Measurements from ENCODE around the gene LIF. TPM values are rescaled to one million over a fixed set of nuclear protein-coding genes. Genes with fewer than 3 reads are reported as not detected.

The LIF gene
- total RNA-seq, 4 donors from 2014 or later, result 4.0 to 5.2 (median 4.4) TPM

DNA sequence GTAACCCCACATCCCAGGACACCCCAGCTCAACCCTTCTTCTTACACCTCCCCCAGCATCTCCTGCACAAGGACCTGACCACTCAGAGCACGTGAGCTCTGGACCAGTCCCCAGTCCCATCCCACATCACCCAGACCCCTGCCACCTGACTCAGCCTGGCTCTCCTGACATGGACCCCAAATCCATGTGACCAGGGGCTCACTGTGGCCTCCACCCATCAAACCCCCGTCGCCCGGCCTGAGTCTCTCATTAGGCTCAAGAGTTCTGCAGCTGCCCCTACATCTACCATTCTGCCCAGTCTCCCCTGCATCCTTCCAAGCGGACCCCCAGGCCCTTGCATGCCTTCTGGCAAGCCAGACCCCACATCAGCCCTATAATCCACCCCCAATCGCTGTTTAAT is 1.9 kb upstream of the LIF start:
- H3K9me3 ChIP-seq, result no peaks in the 10 kb centered on the region
- no peak overlapping the region for H3K4me3 ChIP-seq
- intact Hi-C loops (cut with DNase I; ENCODE audit: low total_unique reads) (no loop called here), in situ Hi-C loops (cut with MboI; ENCODE audit: low pct_ligation_motif_present in 1 of 4, low pct_unique_long_range_greater_than_20kb in 1 of 4, low sequenced_read_pairs in 3 of 4) (no loop called here)
- H3K4me1 ChIP-seq, result peaks cover 16 to 56% (median 50%) of the 10 kb centered on the region in 4 donors
- DNase-seq, result no peak
- H3K27ac ChIP-seq, result peak overlapping the region in 3 of 4 donors; percentile 84 to 86 (median 84)
- no peaks in the 10 kb centered on the region for H3K36me3 ChIP-seq
- TF ChIP-seq, protein P1, sequence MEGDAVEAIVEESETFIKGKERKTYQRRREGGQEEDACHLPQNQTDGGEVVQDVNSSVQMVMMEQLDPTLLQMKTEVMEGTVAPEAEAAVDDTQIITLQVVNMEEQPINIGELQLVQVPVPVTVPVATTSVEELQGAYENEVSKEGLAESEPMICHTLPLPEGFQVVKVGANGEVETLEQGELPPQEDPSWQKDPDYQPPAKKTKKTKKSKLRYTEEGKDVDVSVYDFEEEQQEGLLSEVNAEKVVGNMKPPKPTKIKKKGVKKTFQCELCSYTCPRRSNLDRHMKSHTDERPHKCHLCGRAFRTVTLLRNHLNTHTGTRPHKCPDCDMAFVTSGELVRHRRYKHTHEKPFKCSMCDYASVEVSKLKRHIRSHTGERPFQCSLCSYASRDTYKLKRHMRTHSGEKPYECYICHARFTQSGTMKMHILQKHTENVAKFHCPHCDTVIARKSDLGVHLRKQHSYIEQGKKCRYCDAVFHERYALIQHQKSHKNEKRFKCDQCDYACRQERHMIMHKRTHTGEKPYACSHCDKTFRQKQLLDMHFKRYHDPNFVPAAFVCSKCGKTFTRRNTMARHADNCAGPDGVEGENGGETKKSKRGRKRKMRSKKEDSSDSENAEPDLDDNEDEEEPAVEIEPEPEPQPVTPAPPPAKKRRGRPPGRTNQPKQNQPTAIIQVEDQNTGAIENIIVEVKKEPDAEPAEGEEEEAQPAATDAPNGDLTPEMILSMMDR (IDR thresholded peaks at IDR 0.05), result no peak
- TF ChIP-seq POLR2AphosphoS5 (IDR thresholded peaks at IDR 0.05) (no peak), EP300 (IDR thresholded peaks at IDR 0.05; ENCODE audit: low read depth) (no peak), POLR2A (IDR thresholded peaks at IDR 0.05) (no peak)
- 76% methylated on average over 6 of the region's 6 CpGs; no CpG with 5 or more reads in 1 of the 2 donors for WGBS, 2 donors (ENCODE audit: low coverage in 1 of 2)
- H3K27me3 ChIP-seq, result peaks cover 16% of the 10 kb centered on the region

- Histone ChIP-seq H3K27me3 (peaks cover 16% of the 10 kb centered on the region), H3K4me3 (no peak overlapping the region), H3K4me1 (peaks cover 11 to 50% (median 45%) of the 10 kb centered on the region in 4 donors), H3K36me3 (no peaks in the 10 kb centered on the region), H3K27ac (peak overlapping the region; percentile 75 to 86 (median 84)), H3K9me3 (no peaks in the 10 kb centered on the region)
- WGBS, 2 donors (ENCODE audit: low coverage in 1 of 2), result 61% methylated on average over 12 of the region's 12 CpGs; no CpG with 5 or more reads in 1 of the 2 donors
- in situ Hi-C loops (cut with MboI; ENCODE audit: low pct_ligation_motif_present in 1 of 4, low pct_unique_long_range_greater_than_20kb in 1 of 4, low sequenced_read_pairs in 3 of 4), result no loop called here
- TF ChIP-seq POLR2A (IDR thresholded peaks at IDR 0.05), result no peak
- TF ChIP-seq, protein P1 (IDR thresholded peaks at IDR 0.05), result no peak
- no peak for TF ChIP-seq POLR2AphosphoS5 (IDR thresholded peaks at IDR 0.05)
- TF ChIP-seq EP300 (IDR thresholded peaks at IDR 0.05; ENCODE audit: low read depth), result no peak
- no peak for DNase-seq
- intact Hi-C loops (cut with DNase I; ENCODE audit: low total_unique reads), result no loop called here
Measured at GRCh38 chr22:30247974-30248373, 1.4 kb upstream of the LIF start.

- 68% methylated on average over 11 of the region's 11 CpGs; no CpG with 5 or more reads in 1 of the 2 donors for WGBS, 2 donors (ENCODE audit: low coverage in 1 of 2)
- intact Hi-C loops (cut with DNase I; ENCODE audit: low total_unique reads) (no loop called here), in situ Hi-C loops (cut with MboI; ENCODE audit: low pct_ligation_motif_present in 1 of 4, low pct_unique_long_range_greater_than_20kb in 1 of 4, low sequenced_read_pairs in 3 of 4) (no loop called here)
- H3K4me1 ChIP-seq, result peaks cover 7 to 46% (median 41%) of the 10 kb centered on the region in 4 donors
- no peaks in the 10 kb centered on the region for H3K36me3 ChIP-seq
- H3K27ac ChIP-seq, result peak overlapping the region; percentile 75 to 86 (median 84)
- H3K4me3 ChIP-seq, result peak overlapping the region in 2 of 4 donors; percentile 43 to 62
- H3K9me3 ChIP-seq, result no peaks in the 10 kb centered on the region
- H3K27me3 ChIP-seq, result peaks cover 16% of the 10 kb centered on the region
- DNase-seq, result no peak
- TF ChIP-seq, protein P1 (IDR thresholded peaks at IDR 0.05), result no peak
- TF ChIP-seq POLR2A (IDR thresholded peaks at IDR 0.05), result no peak
- no peak for TF ChIP-seq POLR2AphosphoS5 (IDR thresholded peaks at IDR 0.05)
- no peak for TF ChIP-seq EP300 (IDR thresholded peaks at IDR 0.05; ENCODE audit: low read depth)
Measured at GRCh38 chr22:30247561-30247960, 1.0 kb upstream of the LIF start.

DNA sequence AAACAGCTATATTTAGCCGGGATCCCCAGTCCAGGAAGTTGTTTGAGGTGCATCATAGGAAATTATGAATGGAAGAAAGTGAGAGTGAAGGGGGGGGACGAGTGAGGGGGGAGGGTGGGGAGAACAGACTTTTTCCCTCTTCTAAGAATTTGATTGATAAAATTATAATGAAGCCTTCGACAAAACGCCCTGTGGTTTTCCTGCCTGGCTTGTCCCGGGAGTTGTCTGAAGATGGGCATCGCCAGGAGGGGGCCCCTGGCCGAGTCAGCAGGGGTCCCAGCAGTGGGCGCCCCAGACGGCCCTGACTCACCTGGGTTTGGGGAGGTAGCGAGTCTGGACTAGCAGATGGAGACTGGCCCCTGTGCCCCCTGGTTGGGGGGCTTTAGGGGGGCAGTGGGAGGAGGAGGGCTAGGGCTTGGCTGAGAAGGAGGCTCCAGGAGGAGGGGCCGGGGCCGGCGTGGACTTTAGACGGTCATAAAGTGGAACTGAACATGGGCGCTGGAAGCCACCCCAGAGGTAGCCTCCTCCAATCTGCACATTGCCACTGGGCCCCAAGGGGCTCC is 336 bp upstream of the LIF start:
- in situ Hi-C loops (cut with MboI; ENCODE audit: low pct_ligation_motif_present in 1 of 4, low pct_unique_long_range_greater_than_20kb in 1 of 4, low sequenced_read_pairs in 3 of 4), result no loop called here
- peaks cover 5 to 40% (median 36%) of the 10 kb centered on the region in 4 donors for H3K4me1 ChIP-seq
- H3K36me3 ChIP-seq, result no peaks in the 10 kb centered on the region

More for the DNA sequence above, 336 bp upstream of the LIF start:
- H3K27ac ChIP-seq, result peak overlapping the region; percentile 75 to 86 (median 84)
- 0 to 19% methylated on average over 3 to 15 of the region's 15 CpGs for WGBS, 2 donors (ENCODE audit: low coverage in 1 of 2)
- H3K9me3 ChIP-seq, result no peaks in the 10 kb centered on the region
- H3K27me3 ChIP-seq, result peaks cover 16% of the 10 kb centered on the region
- DNase-seq, result peak; percentile 85
- H3K4me3 ChIP-seq, result peak overlapping the region in 3 of 4 donors; percentile 43 to 62 (median 54)
- TF ChIP-seq POLR2AphosphoS5 (IDR thresholded peaks at IDR 0.05) (no peak), POLR2A (IDR thresholded peaks at IDR 0.05) (no peak)
- TF ChIP-seq, protein P1 (IDR thresholded peaks at IDR 0.05), result peak in 2 of 5 experiments; percentile 13 to 35
- intact Hi-C loops (cut with DNase I; ENCODE audit: low total_unique reads), result no loop called here
